Loucy (cell line): Measurements from ENCODE around the gene PRKCZ.

Experiments
- EZH2phosphoT487 ChIP-seq: fragments of 200-600 bp; IDR thresholded peaks from 2 replicates; pipeline ENCODE4 v1.6.1; 2018; ENCODE audit warnings: antibody characterized with exemption, mild to moderate bottlenecking, moderate library complexity, borderline replicate concordance
- TF ChIP-seq, protein P1 (sequence below): fragments of 200-600 bp; sonication (generic); conservative IDR thresholded peaks from 2 replicates; pipeline ENCODE4 v1.5.1; 2014; ENCODE audit warnings: mild to moderate bottlenecking, antibody characterized with exemption, low read length

DNA sequence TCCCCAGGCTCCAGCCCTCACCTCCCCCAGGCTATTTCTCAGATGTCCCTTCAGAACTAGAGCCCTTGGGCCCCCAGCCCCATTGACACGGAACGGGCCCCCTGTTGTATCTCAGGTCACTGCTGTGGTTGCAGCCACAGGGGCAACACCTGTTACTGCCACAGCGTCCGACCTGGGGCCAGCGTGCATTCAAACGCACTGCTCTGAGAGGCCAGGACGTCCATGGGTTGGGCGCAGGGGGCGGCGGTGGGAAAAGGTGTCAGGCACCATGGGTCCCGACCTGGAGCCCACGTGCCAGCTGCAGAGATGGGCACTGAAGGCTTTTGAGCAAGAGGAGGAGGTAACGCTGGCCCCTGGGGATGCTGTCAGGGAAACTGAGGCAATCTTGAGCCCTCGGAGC, 131.1 kb downstream of the PRKCZ start:
- TF ChIP-seq, protein P1, sequence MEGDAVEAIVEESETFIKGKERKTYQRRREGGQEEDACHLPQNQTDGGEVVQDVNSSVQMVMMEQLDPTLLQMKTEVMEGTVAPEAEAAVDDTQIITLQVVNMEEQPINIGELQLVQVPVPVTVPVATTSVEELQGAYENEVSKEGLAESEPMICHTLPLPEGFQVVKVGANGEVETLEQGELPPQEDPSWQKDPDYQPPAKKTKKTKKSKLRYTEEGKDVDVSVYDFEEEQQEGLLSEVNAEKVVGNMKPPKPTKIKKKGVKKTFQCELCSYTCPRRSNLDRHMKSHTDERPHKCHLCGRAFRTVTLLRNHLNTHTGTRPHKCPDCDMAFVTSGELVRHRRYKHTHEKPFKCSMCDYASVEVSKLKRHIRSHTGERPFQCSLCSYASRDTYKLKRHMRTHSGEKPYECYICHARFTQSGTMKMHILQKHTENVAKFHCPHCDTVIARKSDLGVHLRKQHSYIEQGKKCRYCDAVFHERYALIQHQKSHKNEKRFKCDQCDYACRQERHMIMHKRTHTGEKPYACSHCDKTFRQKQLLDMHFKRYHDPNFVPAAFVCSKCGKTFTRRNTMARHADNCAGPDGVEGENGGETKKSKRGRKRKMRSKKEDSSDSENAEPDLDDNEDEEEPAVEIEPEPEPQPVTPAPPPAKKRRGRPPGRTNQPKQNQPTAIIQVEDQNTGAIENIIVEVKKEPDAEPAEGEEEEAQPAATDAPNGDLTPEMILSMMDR = no peak
- TF ChIP-seq EZH2phosphoT487 = no peak
